Aorta (tissue), 5 donors: ENCODE measurements around the gene ZGPAT. TPM values are rescaled to one million over a fixed set of nuclear protein-coding genes. Genes with fewer than 3 reads are reported as not detected.
A peak's percentile ranks its signal among the peaks of the same experiment; 100 is the strongest.

Experiments used
- ATAC-seq: fragments of 200-7000 bp; cut with Tn5 transposase; one replicate; pipeline ENCODE4 v1.9.1; 2022; ENCODE audit warnings: moderate library complexity; ENCODE audit not compliant: low FRiP score
- DNase-seq, 2 donors: peaks; one replicate each; pipeline ENCODE4 v3.0.0-alpha.2; 2020
- H3K27ac ChIP-seq, 2 donors: one replicate each; pipeline ENCODE4 v1.5.1; 2013; ENCODE audit warnings: low read length in 2 of 2, mild to moderate bottlenecking in 2 of 2, moderate library complexity in 2 of 2, control low read depth in 1 of 2, inconsistent platforms in 1 of 2, low read depth in 1 of 2
- H3K27me3 ChIP-seq, 2 donors: one replicate each; pipeline ENCODE4 v1.6.1; 2013; ENCODE audit warnings: control low read depth in 1 of 2, low read length in 1 of 2, mild to moderate bottlenecking in 1 of 2, moderate library complexity in 1 of 2; ENCODE audit not compliant: insufficient read depth in 2 of 2, control insufficient read depth in 1 of 2
- H3K36me3 ChIP-seq, 2 donors: one replicate each; pipeline ENCODE4 v1.6.1; 2013; ENCODE audit warnings: control low read depth in 1 of 2, low read length in 1 of 2, mild to moderate bottlenecking in 1 of 2; ENCODE audit not compliant: insufficient read depth in 2 of 2, control insufficient read depth in 1 of 2
- H3K4me1 ChIP-seq, 2 donors: one replicate each; pipeline ENCODE4 v1.6.1; 2013; ENCODE audit warnings: low read length in 2 of 2, control low read depth in 1 of 2, mild to moderate bottlenecking in 1 of 2, moderate library complexity in 1 of 2; ENCODE audit not compliant: insufficient read depth in 2 of 2, control insufficient read depth in 1 of 2
- H3K4me3 ChIP-seq, 2 donors: one replicate each; pipeline ENCODE4 v1.5.1; 2013; ENCODE audit warnings: low read length in 2 of 2, control low read depth in 1 of 2, mild to moderate bottlenecking in 1 of 2
- H3K9me3 ChIP-seq: one replicate; pipeline ENCODE4 v1.6.1; 2013; ENCODE audit warnings: mild to moderate bottlenecking, low read length; ENCODE audit not compliant: control insufficient read depth
- WGBS, 2 donors: extraction: QIAGEN DNeasy Blood & Tissue Kit; methylation state at CpG; one replicate each; pipeline ENCODE4 v1.1.7; 2013; 5-methylcytosine and 5-hydroxymethylcytosine counted together
- intact Hi-C, 2 donors: fragments of 100-400 bp; cut with DNase I; formaldehyde crosslinking; loops; one replicate each; pipeline versions ENCODE4 v1.14.2 to v1.15.0; 2022
- polyA plus RNA-seq, 2 donors: library from polyadenylated mRNA; stranded (reverse); fragments of 200-250 nt; gene quantifications; one replicate each; pipeline ENCODE4 v1.2.3, GENCODE V29; 2013
- total RNA-seq, 2 donors: library from RNA; stranded (reverse); fragmentation: NEBNext Ultra II Directional; extraction: Animal tissue kit (Norgen Biotek cat#: 25700); gene quantifications; one replicate each; pipeline ENCODE4 v1.2.1, GENCODE V29; 2021
- donor health status: healthy with polysubstance abuse.
- donor health status: Bipolar disorder and iron deficiency.
- donor health status: DM: no; HTN: no; CAD: no.
- donor health status: DM: no; HTN: no; CAD: no.
- donor health status: DM: yes; HTN: yes; CAD: no.

ZGPAT gene
- total and polyA plus RNA-seq, 4 donors, result 20.8 to 49.5 (median 25.5) TPM

GRCh38 chr20:63705232-63706026, 2.4 kb upstream of the ZGPAT start:
- 87 to 91% methylated on average over 8 of the region's 8 CpGs for WGBS, 2 donors
- Histone ChIP-seq H3K4me3 (no peak overlapping the region), H3K9me3 (no peaks in the 10 kb centered on the region), H3K27ac (no peak overlapping the region), H3K27me3 (no peaks in the 10 kb centered on the region), H3K36me3 (no peaks in the 10 kb centered on the region), H3K4me1 (no peaks in the 10 kb centered on the region)
- DNase-seq (peak in 1 of 2 donors; percentile 51), ATAC-seq (no peak)
- intact Hi-C loops, result no loop called here

- Histone ChIP-seq H3K4me3 (no peak overlapping the region), H3K4me1 (no peaks in the 10 kb centered on the region), H3K36me3 (no peaks in the 10 kb centered on the region), H3K27me3 (no peaks in the 10 kb centered on the region), H3K9me3 (no peaks in the 10 kb centered on the region), H3K27ac (no peak overlapping the region)
- DNase-seq (peak in 1 of 2 donors; percentile 68), ATAC-seq (no peak)
- 80 to 87% methylated on average over 12 of the region's 12 CpGs for WGBS, 2 donors
- intact Hi-C loops, result no loop called here
Observed at GRCh38 chr20:63706027-63706695, 1.7 kb upstream of the ZGPAT start.

- WGBS, 2 donors, result 4 to 5% methylated on average over 51 to 56 of the region's 56 CpGs
- peak overlapping the region; percentile 6 to 84 for H3K27ac ChIP-seq
- no peaks in the 10 kb centered on the region for H3K4me1 ChIP-seq
- H3K4me3 ChIP-seq, result peak overlapping the region; percentile 93 to 96
- DNase-seq (peak; percentile 64 to 85), ATAC-seq (peak; percentile 32)
- no peaks in the 10 kb centered on the region for H3K9me3 ChIP-seq
- peaks cover 0 to 1% of the 10 kb centered on the region in 2 donors for H3K36me3 ChIP-seq
- intact Hi-C loops, result loop anchor here in 1 of 2 donors (1.0 kb wide), 1 partner anchor 49 kb away; the partner anchor contains the start of gene RTEL1
- no peaks in the 10 kb centered on the region for H3K27me3 ChIP-seq
Observed at GRCh38 chr20:63706852-63707557, 834 bp upstream of the ZGPAT start.

- DNase-seq, result no peak
- no peaks in the 10 kb centered on the region for H3K27me3 ChIP-seq
- intact Hi-C loops, result no loop called here
- H3K27ac ChIP-seq, result peak overlapping the region in 1 of 2 donors; percentile 14
- H3K4me3 ChIP-seq, result peak overlapping the region; percentile 93 to 96
- WGBS, 2 donors, result 22 to 23% methylated on average over 59 to 67 of the region's 67 CpGs
- no peak for ATAC-seq
- H3K36me3 ChIP-seq, result peaks cover 0 to 1% of the 10 kb centered on the region in 2 donors
- no peaks in the 10 kb centered on the region for H3K9me3 ChIP-seq
- H3K4me1 ChIP-seq, result no peaks in the 10 kb centered on the region
Observed at GRCh38 chr20:63708301-63709148, 686 bp downstream of the ZGPAT start.

- no peak for DNase-seq
- ATAC-seq, result no peak
- no peaks in the 10 kb centered on the region for H3K9me3 ChIP-seq
- peaks cover 0 to 1% of the 10 kb centered on the region in 2 donors for H3K36me3 ChIP-seq
- H3K4me3 ChIP-seq, result no peak overlapping the region
- no peaks in the 10 kb centered on the region for H3K4me1 ChIP-seq
- intact Hi-C loops, result no loop called here
- no peaks in the 10 kb centered on the region for H3K27me3 ChIP-seq
- 91 to 93% methylated on average over 17 of the region's 17 CpGs for WGBS, 2 donors
- H3K27ac ChIP-seq, result no peak overlapping the region
Observed at GRCh38 chr20:63709149-63709527, 1.3 kb downstream of the ZGPAT start.

GRCh38 chr20:63711085-63711645, 3.3 kb downstream of the ZGPAT start:
- 78 to 82% methylated on average over 12 of the region's 12 CpGs for WGBS, 2 donors
- Histone ChIP-seq H3K27me3 (no peaks in the 10 kb centered on the region), H3K4me3 (no peak overlapping the region), H3K9me3 (no peaks in the 10 kb centered on the region), H3K27ac (no peak overlapping the region), H3K4me1 (no peaks in the 10 kb centered on the region), H3K36me3 (peaks cover 2 to 4% of the 10 kb centered on the region in 2 donors)
- ATAC-seq (no peak), DNase-seq (peak in 1 of 2 donors; percentile 49)
- intact Hi-C loops, result no loop called here

GRCh38 chr20:63712191-63712590, 4.4 kb downstream of the ZGPAT start:
- H3K27me3 ChIP-seq, result no peaks in the 10 kb centered on the region
- no peak overlapping the region for H3K27ac ChIP-seq
- no peaks in the 10 kb centered on the region for H3K9me3 ChIP-seq
- no peak overlapping the region for H3K4me3 ChIP-seq
- no peak for DNase-seq
- intact Hi-C loops, result no loop called here
- H3K4me1 ChIP-seq, result no peaks in the 10 kb centered on the region
- 97% methylated on average over 1 of the region's 1 CpG for WGBS, 2 donors
- H3K36me3 ChIP-seq, result peaks cover 2 to 4% of the 10 kb centered on the region in 2 donors
- ATAC-seq, result no peak

- Histone ChIP-seq H3K27me3 (no peaks in the 10 kb centered on the region), H3K4me3 (no peak overlapping the region), H3K4me1 (no peaks in the 10 kb centered on the region), H3K27ac (no peak overlapping the region), H3K36me3 (peaks cover 2 to 7% of the 10 kb centered on the region in 2 donors), H3K9me3 (no peaks in the 10 kb centered on the region)
- DNase-seq (peak in 1 of 2 donors; percentile 22), ATAC-seq (no peak)
- WGBS, 2 donors, result 97 to 98% methylated on average over 5 of the region's 5 CpGs
- intact Hi-C loops, result no loop called here
Observed at GRCh38 chr20:63714858-63715257, 7.0 kb downstream of the ZGPAT start.
